Measurements from ENCODE around the gene ITGB8. TPM values are rescaled to one million over a fixed set of nuclear protein-coding genes. Genes with fewer than 3 reads are reported as not detected.

ITGB8 gene
- polyA plus RNA-seq (2013, experiment 1 of 2), result 1.6 TPM
- polyA plus RNA-seq (2013, experiment 2 of 2), result 1.7 TPM

DNA sequence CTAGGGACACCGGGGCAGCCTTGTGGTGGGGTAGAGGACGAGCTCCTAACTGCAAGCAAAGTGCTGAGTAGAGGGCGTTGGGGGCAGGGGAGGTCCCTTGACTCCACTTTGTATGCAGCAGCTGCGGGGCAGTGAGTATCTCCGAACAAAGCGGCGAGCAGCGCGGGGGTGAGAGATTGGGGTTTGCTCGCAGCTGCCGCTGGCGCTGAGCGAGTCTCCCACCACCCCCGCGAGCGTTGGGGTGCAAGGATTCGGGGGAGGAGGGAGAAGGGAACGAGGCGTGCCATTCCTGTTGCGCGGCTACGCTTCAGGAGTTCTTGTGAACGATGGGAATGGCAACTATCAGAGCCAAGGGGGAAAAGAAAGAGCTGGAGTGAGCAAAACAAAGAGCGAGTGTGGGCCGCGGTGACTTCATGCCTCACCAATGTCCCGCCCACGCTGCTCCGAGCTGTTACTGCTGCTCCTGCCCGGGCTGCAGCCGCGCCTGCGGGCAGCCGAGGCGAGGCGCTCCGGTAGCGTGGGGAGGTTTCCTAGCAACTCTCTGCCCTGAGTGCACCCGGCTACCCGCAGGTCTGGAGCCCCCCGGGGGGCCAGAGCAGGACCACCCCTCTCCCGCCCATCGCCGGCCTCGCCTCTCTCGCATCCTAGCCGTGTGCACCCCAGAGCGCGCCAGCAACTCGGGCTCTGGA, at the start of gene ITGB8:
TSS of gene ITGB8 (plus strand) at position 662 of the 689 bp plus-strand sequence. CDS start 907 bp downstream, outside the sequence.
- peak within 1 kb of the TSS; percentile 99 for H3K27ac ChIP-seq (ENCODE audit: low read depth, low read length, severe bottlenecking)
- H3K36me3 ChIP-seq (ENCODE audit: control insufficient read depth, insufficient read depth, low read length), result no peaks in the 10 kb centered on the region
- H3K4me3 ChIP-seq (ENCODE audit: extremely low read depth, insufficient read depth, low read length, poor library complexity, severe bottlenecking), result peak within 1 kb of the TSS; percentile 60
- H3K4me1 ChIP-seq (ENCODE audit: control insufficient read depth, insufficient read depth, low read length, poor library complexity, severe bottlenecking), result no peaks in the 10 kb centered on the region
- WGBS, 2 experiments (ENCODE audit: insufficient coverage in 2 of 2), result 1% methylated on average over 43 to 44 of the region's 50 CpGs
- H3K9me3 ChIP-seq (ENCODE audit: control insufficient read depth, low read length), result no peaks in the 10 kb centered on the region

DNA sequence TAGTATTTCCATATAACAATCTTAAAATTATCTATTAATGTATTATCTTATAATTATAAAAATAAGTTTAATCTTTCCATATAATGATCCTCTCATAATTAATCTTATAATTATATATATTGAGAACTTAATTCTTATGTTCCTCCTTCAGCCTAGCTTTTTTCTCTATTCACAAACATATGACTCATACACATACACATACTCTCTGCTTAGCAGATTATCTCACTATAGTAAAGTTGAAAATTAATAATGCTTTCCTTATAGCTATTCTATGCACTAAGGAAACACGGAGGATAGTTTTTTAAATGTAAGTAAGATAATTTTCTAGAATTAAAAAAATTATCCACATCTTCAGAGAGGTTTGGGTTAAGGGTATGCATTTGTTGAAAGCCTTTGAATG, 47.7 kb upstream of the ITGB8 start:
- H3K9me3 ChIP-seq (ENCODE audit: control insufficient read depth, low read length), result no peaks in the 10 kb centered on the region
- no peaks in the 10 kb centered on the region for H3K36me3 ChIP-seq (ENCODE audit: control insufficient read depth, insufficient read depth, low read length)

DNA sequence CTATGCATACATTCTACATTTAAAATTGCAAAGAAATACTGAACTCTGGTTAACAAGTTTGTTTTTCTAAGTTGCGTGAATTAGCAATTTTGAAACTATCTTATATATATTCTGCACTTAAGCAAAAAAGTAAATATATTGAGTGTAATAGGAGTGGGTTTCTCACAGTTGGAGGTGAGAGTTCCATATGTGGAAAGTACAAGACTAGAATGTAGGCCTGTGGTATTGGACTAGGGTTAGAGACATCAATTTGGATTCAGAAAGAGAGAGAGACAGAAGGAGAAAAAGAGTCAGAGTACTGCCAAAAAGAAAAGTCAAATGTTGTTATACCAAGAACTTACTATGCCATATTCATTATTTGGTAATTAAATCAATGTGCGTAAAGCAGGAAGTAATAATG, 47.3 kb upstream of the ITGB8 start:
- no CpG with 5 or more reads among the region's 2 CpGs for WGBS, 2 experiments (ENCODE audit: insufficient coverage in 2 of 2)
- Histone ChIP-seq H3K27ac (ENCODE audit: low read depth, low read length, severe bottlenecking) (no peak overlapping the region), H3K4me1 (ENCODE audit: control insufficient read depth, insufficient read depth, low read length, poor library complexity, severe bottlenecking) (no peaks in the 10 kb centered on the region)

More for the DNA sequence above, 47.7 kb upstream of the ITGB8 start:
- H3K27ac ChIP-seq (ENCODE audit: low read depth, low read length, severe bottlenecking), result no peak overlapping the region
- H3K4me3 ChIP-seq (ENCODE audit: extremely low read depth, insufficient read depth, low read length, poor library complexity, severe bottlenecking), result no peak overlapping the region
- no CpG with 5 or more reads among the region's 1 CpG for WGBS, 2 experiments (ENCODE audit: insufficient coverage in 2 of 2)
- no peaks in the 10 kb centered on the region for H3K4me1 ChIP-seq (ENCODE audit: control insufficient read depth, insufficient read depth, low read length, poor library complexity, severe bottlenecking)

DNA sequence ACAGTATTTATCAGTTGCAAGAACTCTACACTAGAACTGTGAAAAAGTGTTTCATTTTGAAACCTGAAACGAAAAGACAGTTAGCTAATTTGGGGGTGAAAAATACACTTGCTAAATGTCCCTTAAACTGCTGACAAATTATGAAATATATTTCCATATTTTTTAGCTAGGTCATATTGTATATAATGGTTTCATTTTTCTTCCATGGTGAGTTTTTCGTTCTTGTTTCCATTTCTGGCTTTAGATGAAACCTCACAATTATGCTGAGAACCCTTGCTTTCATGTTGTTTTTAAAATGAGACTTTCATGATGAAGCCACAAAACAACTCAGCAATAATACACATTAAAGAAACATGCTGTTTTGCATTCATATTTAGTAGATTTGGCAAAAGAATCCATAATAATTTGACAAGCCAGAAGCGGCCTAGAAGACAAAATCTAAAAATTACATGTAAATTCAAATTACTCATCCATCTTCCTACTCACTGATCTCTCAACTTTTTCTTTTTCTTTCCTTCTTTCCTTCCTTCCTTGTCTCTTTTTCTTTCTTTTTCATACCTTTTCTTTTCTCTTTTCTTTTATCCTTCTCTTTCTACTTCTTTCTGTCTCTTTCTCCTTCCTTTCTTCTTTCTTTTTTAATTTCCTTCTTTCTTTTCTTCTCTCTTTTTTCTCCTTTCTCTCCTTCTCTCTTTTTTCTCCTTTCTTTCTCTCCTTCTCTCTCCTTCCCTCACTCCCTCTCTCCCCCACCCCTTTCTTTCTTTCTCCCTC, 46.5 kb upstream of the ITGB8 start:
- H3K4me1 ChIP-seq (ENCODE audit: control insufficient read depth, insufficient read depth, low read length, poor library complexity, severe bottlenecking), result no peaks in the 10 kb centered on the region
- H3K4me3 ChIP-seq (ENCODE audit: extremely low read depth, insufficient read depth, low read length, poor library complexity, severe bottlenecking), result no peak overlapping the region
- H3K27ac ChIP-seq (ENCODE audit: low read depth, low read length, severe bottlenecking), result no peak overlapping the region
- H3K36me3 ChIP-seq (ENCODE audit: control insufficient read depth, insufficient read depth, low read length), result no peaks in the 10 kb centered on the region
- 87 to 94% methylated on average over 1 of the region's 3 CpGs for WGBS, 2 experiments (ENCODE audit: insufficient coverage in 2 of 2)
- H3K9me3 ChIP-seq (ENCODE audit: control insufficient read depth, low read length), result no peaks in the 10 kb centered on the region

More for the DNA sequence above, 47.3 kb upstream of the ITGB8 start:
- Histone ChIP-seq H3K4me3 (ENCODE audit: extremely low read depth, insufficient read depth, low read length, poor library complexity, severe bottlenecking) (no peak overlapping the region), H3K36me3 (ENCODE audit: control insufficient read depth, insufficient read depth, low read length) (no peaks in the 10 kb centered on the region), H3K9me3 (ENCODE audit: control insufficient read depth, low read length) (no peaks in the 10 kb centered on the region)

DNA sequence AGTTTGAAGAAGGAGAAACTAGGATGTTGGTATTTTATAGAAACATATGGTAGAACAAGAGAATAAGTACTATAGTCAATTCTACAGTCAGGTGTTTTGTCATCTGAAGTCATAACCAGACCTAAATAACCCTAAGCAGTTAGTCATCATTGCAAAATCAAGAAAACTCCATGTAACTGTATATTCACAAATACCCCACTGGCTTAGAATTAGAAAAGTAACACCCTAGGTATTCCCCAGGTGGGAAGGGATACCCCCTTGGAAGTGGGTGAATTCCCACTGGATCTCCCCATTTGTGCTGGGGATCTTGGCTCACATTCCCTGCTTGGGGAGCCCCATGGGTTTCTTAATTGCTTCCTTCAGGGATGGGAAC, 45.9 kb upstream of the ITGB8 start:
- H3K4me3 ChIP-seq (ENCODE audit: extremely low read depth, insufficient read depth, low read length, poor library complexity, severe bottlenecking), result no peak overlapping the region
- H3K9me3 ChIP-seq (ENCODE audit: control insufficient read depth, low read length), result no peaks in the 10 kb centered on the region
- no peaks in the 10 kb centered on the region for H3K36me3 ChIP-seq (ENCODE audit: control insufficient read depth, insufficient read depth, low read length)
- no peak overlapping the region for H3K27ac ChIP-seq (ENCODE audit: low read depth, low read length, severe bottlenecking)
- H3K4me1 ChIP-seq (ENCODE audit: control insufficient read depth, insufficient read depth, low read length, poor library complexity, severe bottlenecking), result no peaks in the 10 kb centered on the region

DNA sequence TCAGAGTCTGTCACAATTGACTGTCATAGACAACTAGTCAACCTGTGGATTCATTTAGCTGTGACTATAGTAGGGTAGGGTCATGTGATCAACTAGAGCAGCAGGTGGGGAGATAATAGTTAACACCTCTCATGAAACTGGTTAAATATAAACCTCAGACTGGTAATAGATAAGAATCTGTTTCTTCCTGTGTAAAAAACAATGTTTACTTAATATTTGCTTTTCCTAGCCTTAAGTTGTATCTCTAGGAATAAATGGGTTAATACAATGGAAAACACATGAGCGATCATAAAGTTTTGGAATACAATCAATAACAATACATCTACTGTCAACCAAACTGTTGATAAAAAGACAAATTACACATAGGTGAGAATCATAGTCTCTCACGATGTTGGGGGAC, 43.4 kb upstream of the ITGB8 start:
- no peaks in the 10 kb centered on the region for H3K4me1 ChIP-seq (ENCODE audit: control insufficient read depth, insufficient read depth, low read length, poor library complexity, severe bottlenecking)
- H3K9me3 ChIP-seq (ENCODE audit: control insufficient read depth, low read length), result no peaks in the 10 kb centered on the region
- H3K27ac ChIP-seq (ENCODE audit: low read depth, low read length, severe bottlenecking), result no peak overlapping the region
- H3K4me3 ChIP-seq (ENCODE audit: extremely low read depth, insufficient read depth, low read length, poor library complexity, severe bottlenecking), result no peak overlapping the region
- no peaks in the 10 kb centered on the region for H3K36me3 ChIP-seq (ENCODE audit: control insufficient read depth, insufficient read depth, low read length)
- no CpG with 5 or more reads among the region's 2 CpGs for WGBS, 2 experiments (ENCODE audit: insufficient coverage in 2 of 2)

DNA sequence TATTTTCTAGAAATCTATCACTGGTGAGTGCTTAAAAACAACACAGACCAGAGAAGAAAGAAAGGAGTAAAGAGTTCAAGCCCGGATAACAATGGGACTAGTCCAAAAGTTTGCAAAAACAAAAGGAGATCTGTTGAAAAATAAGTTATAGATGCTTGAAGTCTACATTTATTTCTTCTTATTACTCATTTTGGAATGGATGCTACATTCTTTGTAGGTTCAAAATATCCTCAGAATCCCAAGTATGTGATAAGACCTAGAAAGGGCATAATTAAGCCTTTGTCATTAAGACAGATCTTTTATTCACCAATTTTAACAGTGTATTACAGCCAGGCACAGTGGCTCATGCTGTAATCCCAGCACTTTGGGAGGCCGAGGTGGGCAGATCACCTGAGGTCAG, 42.7 kb upstream of the ITGB8 start:
- WGBS, 2 experiments (ENCODE audit: insufficient coverage in 2 of 2), result 80 to 86% methylated on average over 1 to 2 of the region's 2 CpGs
- Histone ChIP-seq H3K4me1 (ENCODE audit: control insufficient read depth, insufficient read depth, low read length, poor library complexity, severe bottlenecking) (no peaks in the 10 kb centered on the region), H3K36me3 (ENCODE audit: control insufficient read depth, insufficient read depth, low read length) (no peaks in the 10 kb centered on the region)

DNA sequence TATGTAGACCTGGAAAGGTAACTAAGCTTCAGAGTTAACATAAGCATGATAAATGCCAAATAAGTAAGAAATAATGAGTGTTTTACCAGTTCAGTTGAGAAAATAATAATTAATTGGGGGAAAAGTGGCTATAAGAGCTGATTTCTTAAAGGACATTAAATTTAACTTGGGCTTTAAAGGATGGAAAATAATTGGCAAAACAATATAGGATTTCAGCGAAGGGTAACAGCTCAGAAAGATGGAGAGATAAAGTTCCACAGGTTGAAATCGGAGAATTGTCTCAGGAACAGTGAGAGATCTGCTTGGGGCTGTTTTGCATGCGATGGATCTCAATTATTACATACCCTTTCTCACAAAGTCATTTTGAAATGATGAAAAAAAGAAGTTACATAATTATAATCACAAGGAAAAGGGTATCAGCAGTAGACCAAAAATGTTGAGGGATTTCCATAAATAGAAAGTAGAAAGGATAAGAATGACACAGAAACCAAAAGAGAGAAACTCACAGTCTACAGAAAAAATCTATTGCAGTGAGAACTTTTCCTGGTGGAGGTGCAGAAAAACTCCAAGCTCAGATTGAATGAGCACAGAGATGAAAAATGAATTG, 40.1 kb upstream of the ITGB8 start:
- no peak overlapping the region for H3K27ac ChIP-seq (ENCODE audit: low read depth, low read length, severe bottlenecking)
- peaks cover 5% of the 10 kb centered on the region for H3K9me3 ChIP-seq (ENCODE audit: control insufficient read depth, low read length)
- H3K4me1 ChIP-seq (ENCODE audit: control insufficient read depth, insufficient read depth, low read length, poor library complexity, severe bottlenecking), result no peaks in the 10 kb centered on the region
- 50 to 81% methylated on average over 1 to 2 of the region's 3 CpGs for WGBS, 2 experiments (ENCODE audit: insufficient coverage in 2 of 2)
- no peaks in the 10 kb centered on the region for H3K36me3 ChIP-seq (ENCODE audit: control insufficient read depth, insufficient read depth, low read length)
- H3K4me3 ChIP-seq (ENCODE audit: extremely low read depth, insufficient read depth, low read length, poor library complexity, severe bottlenecking), result no peak overlapping the region

More for the DNA sequence above, 42.7 kb upstream of the ITGB8 start:
- Histone ChIP-seq H3K9me3 (ENCODE audit: control insufficient read depth, low read length) (no peaks in the 10 kb centered on the region), H3K27ac (ENCODE audit: low read depth, low read length, severe bottlenecking) (no peak overlapping the region), H3K4me3 (ENCODE audit: extremely low read depth, insufficient read depth, low read length, poor library complexity, severe bottlenecking) (no peak overlapping the region)

DNA sequence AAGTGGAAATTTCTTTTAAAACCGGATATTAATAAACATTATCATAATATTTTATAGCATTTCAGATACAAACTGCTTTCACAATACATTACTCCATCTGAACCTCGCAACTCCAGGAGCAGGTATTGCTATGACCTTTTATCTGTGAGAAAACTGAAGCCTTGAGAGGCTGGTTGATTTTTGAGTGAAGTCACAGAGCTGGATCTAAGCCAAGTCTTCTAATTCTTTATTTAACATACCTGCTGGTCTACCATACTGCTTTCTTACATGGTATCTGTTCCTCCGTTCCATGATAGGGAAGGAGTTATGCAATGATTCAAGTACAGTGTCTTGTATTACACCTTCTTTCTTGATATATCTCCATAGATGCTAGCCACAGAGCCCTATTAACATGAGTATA, 37.4 kb upstream of the ITGB8 start:
- Histone ChIP-seq H3K36me3 (ENCODE audit: control insufficient read depth, insufficient read depth, low read length) (no peaks in the 10 kb centered on the region), H3K4me1 (ENCODE audit: control insufficient read depth, insufficient read depth, low read length, poor library complexity, severe bottlenecking) (no peaks in the 10 kb centered on the region), H3K9me3 (ENCODE audit: control insufficient read depth, low read length) (peaks cover 5% of the 10 kb centered on the region), H3K27ac (ENCODE audit: low read depth, low read length, severe bottlenecking) (no peak overlapping the region), H3K4me3 (ENCODE audit: extremely low read depth, insufficient read depth, low read length, poor library complexity, severe bottlenecking) (no peak overlapping the region)
- no CpG with 5 or more reads among the region's 3 CpGs for WGBS, 2 experiments (ENCODE audit: insufficient coverage in 2 of 2)

DNA sequence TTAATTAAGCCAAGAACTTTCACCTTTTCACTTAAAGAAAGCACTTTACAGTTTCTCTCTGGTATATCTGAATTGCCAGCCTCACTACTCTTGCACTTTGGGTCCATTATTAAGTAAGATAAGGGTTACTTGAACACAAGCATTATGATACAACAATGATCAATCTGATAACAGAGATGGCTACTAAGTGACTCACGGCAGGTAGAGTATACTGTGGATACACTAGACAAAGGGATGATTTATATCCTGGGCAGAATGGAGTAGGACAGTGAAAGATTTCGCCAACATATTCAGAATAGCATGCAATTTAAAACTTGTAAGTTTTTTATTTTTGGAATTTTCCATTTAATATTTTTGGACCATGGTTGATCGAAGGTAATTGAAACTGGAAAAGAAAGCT, 34.3 kb upstream of the ITGB8 start:
- no peak overlapping the region for H3K27ac ChIP-seq (ENCODE audit: low read depth, low read length, severe bottlenecking)
- peaks cover under 1% of the 10 kb centered on the region for H3K4me1 ChIP-seq (ENCODE audit: control insufficient read depth, insufficient read depth, low read length, poor library complexity, severe bottlenecking)
- H3K4me3 ChIP-seq (ENCODE audit: extremely low read depth, insufficient read depth, low read length, poor library complexity, severe bottlenecking), result no peak overlapping the region
- H3K36me3 ChIP-seq (ENCODE audit: control insufficient read depth, insufficient read depth, low read length), result no peaks in the 10 kb centered on the region
- H3K9me3 ChIP-seq (ENCODE audit: control insufficient read depth, low read length), result peaks cover 5% of the 10 kb centered on the region
- 80 to 100% methylated on average over 1 of the region's 3 CpGs for WGBS, 2 experiments (ENCODE audit: insufficient coverage in 2 of 2)

DNA sequence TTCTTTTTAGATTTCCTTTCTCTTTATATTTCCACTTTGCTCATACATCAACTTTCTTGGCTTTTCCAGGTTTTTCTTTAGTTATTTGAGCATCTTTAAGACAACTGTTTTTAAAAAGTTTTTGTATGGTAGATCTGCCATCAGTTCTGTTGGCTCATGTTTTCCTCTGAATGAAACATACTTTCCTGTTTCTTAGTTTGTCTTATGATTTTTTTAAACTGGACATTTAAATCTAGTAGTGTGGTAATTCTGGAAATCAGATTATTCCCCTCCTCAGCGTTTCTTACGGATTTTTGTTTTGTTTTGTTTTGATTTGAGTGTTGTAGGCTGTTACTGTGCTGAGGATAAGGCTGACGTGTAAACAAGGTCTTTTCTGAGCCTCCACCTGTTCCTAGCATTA, 33.8 kb upstream of the ITGB8 start:
- WGBS, 2 experiments (ENCODE audit: insufficient coverage in 2 of 2), result no CpG with 5 or more reads among the region's 3 CpGs
- Histone ChIP-seq H3K4me1 (ENCODE audit: control insufficient read depth, insufficient read depth, low read length, poor library complexity, severe bottlenecking) (peaks cover 2% of the 10 kb centered on the region), H3K4me3 (ENCODE audit: extremely low read depth, insufficient read depth, low read length, poor library complexity, severe bottlenecking) (no peak overlapping the region), H3K9me3 (ENCODE audit: control insufficient read depth, low read length) (peaks cover 5% of the 10 kb centered on the region), H3K36me3 (ENCODE audit: control insufficient read depth, insufficient read depth, low read length) (no peaks in the 10 kb centered on the region), H3K27ac (ENCODE audit: low read depth, low read length, severe bottlenecking) (no peak overlapping the region)

Data from mesodermal cell (in vitro differentiated cells).